ENCODE measurements around the gene TTC21A. TPM values are rescaled to one million over a fixed set of nuclear protein-coding genes. Genes with fewer than 3 reads are reported as not detected.
A peak's percentile ranks its signal among the peaks of the same experiment; 100 is the strongest.

Gene TTC21A
- total RNA-seq, 4 donors from 2014 or later: 2.6 to 9.9 (median 2.9) TPM

DNA sequence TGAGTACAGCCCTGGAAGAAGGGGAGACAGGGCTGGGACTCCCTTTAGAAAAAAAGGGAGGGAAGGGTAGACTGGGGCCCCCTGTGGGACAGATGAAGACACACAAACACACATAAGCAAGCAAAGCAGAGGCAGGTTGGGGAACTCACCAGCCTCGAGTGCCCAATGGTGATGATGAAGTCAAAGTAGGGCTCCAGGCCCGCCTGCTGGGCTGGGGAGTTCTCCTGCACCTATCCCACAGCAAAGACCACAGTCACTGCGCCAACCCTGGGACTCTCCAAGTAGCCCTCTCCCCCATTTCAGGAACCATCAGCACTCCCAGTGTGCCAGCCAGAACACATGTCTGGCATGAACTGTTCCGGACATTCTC lies 4.2 kb upstream of the TTC21A start:
- ATAC-seq (ENCODE audit: low FRiP score) (no peak), DNase-seq (ENCODE audit: low spot score) (no peak)
- TF ChIP-seq, protein P1, sequence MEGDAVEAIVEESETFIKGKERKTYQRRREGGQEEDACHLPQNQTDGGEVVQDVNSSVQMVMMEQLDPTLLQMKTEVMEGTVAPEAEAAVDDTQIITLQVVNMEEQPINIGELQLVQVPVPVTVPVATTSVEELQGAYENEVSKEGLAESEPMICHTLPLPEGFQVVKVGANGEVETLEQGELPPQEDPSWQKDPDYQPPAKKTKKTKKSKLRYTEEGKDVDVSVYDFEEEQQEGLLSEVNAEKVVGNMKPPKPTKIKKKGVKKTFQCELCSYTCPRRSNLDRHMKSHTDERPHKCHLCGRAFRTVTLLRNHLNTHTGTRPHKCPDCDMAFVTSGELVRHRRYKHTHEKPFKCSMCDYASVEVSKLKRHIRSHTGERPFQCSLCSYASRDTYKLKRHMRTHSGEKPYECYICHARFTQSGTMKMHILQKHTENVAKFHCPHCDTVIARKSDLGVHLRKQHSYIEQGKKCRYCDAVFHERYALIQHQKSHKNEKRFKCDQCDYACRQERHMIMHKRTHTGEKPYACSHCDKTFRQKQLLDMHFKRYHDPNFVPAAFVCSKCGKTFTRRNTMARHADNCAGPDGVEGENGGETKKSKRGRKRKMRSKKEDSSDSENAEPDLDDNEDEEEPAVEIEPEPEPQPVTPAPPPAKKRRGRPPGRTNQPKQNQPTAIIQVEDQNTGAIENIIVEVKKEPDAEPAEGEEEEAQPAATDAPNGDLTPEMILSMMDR (IDR thresholded peaks at IDR 0.05): no peak

DNA sequence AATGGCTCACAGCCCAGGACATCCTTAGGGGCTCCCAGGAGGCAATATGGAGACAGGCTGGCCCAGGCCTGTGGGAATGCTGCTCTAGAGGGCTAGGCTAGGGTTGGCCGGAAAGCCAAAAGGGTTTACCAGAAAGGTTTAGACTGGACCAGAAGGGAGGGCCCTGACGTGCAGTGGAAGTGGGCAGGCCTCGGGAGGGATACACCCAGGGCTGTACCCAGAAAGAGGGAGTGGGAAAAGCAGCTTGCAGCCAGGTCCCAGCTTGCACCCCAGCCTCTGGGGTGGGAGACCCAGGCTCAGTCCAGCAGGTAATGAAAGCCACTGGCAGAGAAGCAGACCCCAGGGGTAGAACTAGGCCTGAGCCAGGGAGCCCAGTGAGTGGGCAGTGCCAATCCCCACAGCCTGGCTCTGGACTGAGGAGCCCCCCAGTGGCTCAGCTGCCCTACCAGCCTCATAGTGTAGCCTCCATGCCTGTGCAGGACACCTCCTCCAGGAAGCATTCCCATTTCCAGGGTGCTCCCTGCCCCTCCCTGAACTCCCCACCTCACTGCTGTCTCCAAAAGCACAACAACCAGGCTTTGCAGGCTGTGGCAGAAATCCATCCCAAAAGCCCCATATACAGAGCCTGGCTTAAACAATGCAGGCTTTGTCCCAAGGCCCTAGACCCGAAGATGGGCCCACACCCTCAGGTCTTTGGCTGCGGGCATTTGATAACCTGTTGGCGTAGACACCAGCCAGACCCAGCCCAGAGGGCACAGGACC lies 3.5 kb upstream of the TTC21A start:
- TF ChIP-seq, protein P1 (IDR thresholded peaks at IDR 0.05): no peak
- ATAC-seq (ENCODE audit: low FRiP score): no peak

DNA sequence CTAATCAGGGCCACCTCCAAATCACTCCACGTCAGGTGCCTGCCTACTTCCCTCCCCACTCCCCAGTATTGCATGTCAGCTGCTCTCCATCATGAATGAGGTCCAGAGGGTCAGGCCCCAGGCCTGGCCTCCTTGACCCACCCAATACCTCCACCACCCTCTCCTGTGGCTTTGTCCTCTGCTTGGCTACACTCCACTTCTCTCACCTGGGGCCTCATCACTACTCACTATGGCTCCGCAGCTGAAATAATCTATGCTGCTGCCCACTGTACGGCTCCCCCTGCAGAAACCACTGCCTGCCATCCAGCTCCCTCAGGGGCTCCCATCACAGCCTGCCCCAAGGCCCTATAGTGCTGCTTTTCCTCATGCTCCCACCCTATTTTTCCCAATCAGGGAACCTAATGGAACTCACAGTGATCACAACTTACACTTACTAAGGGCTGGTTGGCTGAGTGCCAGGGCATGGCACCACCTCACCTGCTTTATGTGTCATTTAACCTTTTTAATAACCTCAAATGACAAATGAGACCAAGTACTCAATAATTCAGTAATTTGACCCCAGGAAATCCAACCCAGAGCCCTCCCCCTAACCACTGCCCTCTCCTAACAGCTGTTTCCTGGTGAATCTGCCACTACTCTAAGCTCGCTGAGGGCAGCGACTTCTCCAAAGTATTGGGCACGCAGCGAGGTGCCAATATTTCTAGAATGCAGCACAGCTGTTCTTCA lies 2.4 kb upstream of the TTC21A start:
- ATAC-seq (ENCODE audit: low FRiP score) (no peak), DNase-seq (ENCODE audit: low spot score) (no peak)
- TF ChIP-seq, protein P1 (IDR thresholded peaks at IDR 0.05): no peak

More for the DNA sequence above, 3.5 kb upstream of the TTC21A start:
- no peak for DNase-seq (ENCODE audit: low spot score)

DNA sequence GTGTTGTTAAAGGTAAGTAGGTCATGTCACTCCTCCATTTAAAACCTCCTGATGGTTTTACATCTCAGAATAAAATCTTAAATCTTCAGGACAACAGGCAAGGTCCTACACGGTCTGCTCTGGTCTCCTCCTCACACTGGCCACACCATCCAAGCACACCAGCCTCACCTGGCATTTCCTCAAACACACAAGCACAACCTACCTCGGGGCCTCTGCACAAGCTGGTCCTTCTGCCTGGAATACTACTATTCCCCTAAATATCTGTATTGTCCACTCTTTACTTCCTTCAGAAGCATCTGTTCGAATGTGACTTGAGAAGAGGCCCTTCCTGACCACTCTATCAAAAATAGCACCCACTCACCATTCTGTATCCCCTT lies 1.8 kb upstream of the TTC21A start:
- no peak for ATAC-seq (ENCODE audit: low FRiP score)
- TF ChIP-seq, protein P1 (IDR thresholded peaks at IDR 0.05): no peak

DNA sequence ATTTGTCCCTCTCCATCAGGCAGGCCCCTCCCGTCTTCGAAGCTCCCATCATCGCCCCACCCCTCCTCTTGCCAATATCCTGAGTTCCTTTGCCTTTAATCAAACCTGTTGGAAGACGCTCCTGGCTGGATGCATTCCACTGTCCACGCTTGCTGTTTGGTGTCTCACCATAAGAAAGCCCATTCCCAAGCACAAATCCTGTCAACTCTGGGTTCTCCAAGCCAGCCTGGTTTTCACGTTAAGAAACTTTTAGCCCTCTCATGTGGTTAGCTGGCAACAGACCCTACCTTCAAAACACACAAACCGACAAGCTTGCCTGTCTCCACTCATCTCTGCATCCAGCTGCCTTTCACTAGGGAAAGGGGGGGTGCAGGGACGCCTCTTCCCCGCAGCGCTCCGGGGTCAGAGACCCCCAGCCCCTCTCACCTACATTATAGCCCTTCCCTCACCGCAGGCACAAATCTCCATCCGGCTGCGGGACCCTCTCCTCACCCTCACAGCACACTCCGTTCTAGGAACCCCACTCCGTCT lies 1.1 kb upstream of the TTC21A start:
- ATAC-seq (ENCODE audit: low FRiP score) (no peak), DNase-seq (ENCODE audit: low spot score) (no peak)
- TF ChIP-seq, protein P1 (IDR thresholded peaks at IDR 0.05): no peak

More for the DNA sequence above, 1.8 kb upstream of the TTC21A start:
- DNase-seq (ENCODE audit: low spot score): no peak

DNA sequence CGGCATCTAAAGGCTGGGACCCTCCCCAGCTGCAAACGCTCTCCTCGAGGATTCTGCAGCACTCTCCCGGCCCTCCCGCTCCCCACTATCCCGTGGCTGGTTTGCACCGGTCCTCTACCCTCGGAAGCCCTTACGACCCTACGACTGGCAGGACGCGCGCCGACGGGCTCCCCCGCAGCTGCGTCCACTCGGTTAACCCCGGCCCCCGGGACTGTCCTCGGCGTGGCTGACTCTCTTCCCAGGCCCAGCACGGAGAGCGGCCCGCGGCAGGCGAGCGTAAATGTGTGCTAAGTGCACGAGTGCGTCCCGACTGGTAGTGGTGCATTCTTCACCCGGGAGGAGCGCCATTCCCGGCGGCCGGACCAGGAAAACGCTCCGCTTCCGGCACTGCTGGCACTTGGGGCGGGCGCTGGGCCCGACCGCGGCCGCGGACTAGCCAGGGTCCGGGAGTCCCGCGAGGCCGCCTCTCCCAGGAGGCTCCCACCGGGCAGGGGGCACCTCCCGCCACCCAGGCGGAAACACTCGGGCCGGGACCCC lies 561 bp upstream of the TTC21A start:
- ATAC-seq (ENCODE audit: low FRiP score) (peak; percentile 14), DNase-seq (ENCODE audit: low spot score) (no peak)
- TF ChIP-seq, protein P1 (IDR thresholded peaks at IDR 0.05): no peak
